NOMO-1 treated with dmso at 0.1 percent for 144 hours (cell line): ENCODE results near the gene NFE2L3.
"Not testable (repeated sequence)": the region's sequence is repeated elsewhere in the genome, so short reads cannot be mapped to it uniquely, and the experiment has no call there.

Experiments
- DNase-seq: peaks from one replicate; lab custom pipeline; 2025; ENCODE audit not compliant: unreplicated experiment; lab: John Stamatoyannopoulos, UW

NFE2L3 gene

DNA sequence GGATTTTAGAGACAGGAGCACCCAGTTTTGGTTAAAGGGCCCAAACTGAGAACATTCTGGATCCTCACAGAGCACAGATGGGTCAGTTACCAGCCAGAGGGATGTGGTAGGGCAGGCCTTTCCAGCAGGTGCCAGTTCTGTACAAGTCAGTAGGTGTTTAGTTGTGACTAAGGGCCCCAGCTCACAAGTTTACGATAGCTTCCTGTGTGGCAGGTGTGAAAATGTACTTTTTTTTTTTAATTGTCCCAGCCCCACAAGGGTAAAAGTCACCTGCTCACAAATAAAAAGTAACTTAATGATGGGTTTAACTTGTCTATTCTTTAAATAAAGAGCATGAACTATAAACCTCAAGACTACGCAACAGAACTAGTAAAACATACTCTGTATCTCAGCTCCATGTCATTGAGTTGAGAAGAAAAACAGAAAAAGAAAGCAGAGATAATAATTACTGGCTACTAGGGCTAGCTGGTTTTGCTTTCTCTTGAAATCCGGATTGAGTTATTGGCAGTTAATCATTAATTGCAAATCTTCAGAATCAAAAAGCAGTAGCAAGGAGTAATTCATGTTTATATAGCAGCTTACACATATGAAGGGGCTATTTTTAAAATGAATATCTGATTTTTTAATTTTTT is 15.4 kb downstream of the NFE2L3 start:
- no peak for DNase-seq

DNA sequence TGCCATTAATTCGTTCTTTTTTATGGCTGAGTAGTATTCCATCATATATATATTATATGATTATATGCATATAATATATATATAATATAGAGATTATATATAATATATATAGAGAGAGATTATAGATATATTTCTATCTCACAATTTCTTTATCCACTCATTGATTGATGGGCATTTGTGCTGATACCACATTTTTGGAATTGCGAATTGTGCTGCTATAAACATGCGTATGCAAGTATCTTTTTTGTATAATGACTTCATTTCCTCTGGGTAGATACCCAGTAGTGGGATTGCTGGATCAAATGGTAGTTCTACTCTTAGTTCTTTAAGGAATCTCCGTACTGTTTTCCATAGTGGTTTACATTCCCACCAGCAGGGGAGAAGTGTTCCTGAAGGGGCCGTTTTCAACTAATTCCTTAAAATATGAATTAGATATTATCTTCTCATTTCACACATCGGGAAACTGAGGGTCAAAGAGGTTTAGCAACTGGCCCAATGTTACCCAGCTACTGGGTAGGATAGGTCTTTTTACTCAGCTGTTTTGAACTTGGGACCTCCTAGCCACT is 16.5 kb downstream of the NFE2L3 start:
- DNase-seq, result no peak

GRCh38 chr7:26169271-26169670 is 17.3 kb downstream of the NFE2L3 start:
- no peak for DNase-seq

GRCh38 chr7:26170663-26171062 is 18.7 kb downstream of the NFE2L3 start:
- DNase-seq, result no peak

DNA sequence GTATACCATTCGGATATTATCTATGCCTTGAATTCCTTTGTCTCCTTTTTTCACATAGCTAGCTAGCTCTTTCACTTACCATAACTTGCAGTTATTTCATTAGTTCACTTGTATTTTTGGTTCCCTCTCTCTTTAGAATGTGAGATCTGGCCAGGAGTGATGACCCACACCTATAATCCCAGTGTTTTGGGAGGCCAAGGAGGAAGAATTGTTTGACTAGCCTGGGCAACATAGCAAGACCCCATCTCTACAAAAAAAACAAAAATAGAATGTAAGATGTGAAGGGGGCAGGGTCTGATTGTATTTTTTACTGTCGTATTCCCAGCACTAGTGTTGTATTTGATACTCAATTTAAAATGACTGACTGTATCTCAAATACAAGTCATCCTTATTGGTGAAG is 19.6 kb downstream of the NFE2L3 start:
- DNase-seq, result no peak

GRCh38 chr7:26172048-26172447 is 20.1 kb downstream of the NFE2L3 start:
- no peak for DNase-seq

GRCh38 chr7:26175903-26176302 is 23.9 kb downstream of the NFE2L3 start:
- DNase-seq, result not testable (repeated sequence)

GRCh38 chr7:26176696-26177095 is 24.7 kb downstream of the NFE2L3 start:
- DNase-seq, result not testable (repeated sequence)

- not testable (repeated sequence) for DNase-seq
Measured at GRCh38 chr7:26177269-26177668, 25.3 kb downstream of the NFE2L3 start.

DNA sequence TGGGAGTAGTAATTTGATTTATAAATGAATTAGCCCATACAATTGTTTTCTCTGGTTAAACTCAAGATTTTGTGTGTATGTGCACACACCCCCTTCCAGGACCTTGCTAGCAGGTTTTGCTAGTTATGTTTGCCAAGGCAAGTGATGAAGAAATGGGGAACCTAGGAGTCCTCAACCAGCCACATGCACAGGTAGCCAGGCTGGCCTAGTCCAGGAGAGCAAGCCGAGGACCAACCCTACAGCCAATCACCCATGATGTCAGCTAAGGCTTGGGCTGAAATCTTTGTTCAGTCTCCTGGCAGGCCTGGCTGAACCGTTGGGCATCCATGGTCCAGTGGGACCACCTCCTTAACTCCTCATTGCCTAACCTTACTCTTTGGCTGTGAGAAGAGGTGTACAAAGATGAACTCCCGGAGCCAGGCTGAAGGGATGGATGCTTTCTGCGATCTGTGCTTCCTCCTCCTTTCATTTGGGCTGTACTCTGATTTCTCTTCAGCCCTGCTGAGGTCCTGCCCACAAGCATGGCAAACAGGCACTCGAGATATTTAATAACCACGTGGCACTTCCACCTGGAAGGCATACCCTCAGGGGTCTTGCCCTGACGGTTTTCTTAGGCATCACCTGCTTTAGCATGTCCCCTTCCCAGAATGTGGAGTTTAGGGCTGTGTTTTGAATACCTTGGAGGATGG is 26.4 kb downstream of the NFE2L3 start:
- no peak for DNase-seq

DNA sequence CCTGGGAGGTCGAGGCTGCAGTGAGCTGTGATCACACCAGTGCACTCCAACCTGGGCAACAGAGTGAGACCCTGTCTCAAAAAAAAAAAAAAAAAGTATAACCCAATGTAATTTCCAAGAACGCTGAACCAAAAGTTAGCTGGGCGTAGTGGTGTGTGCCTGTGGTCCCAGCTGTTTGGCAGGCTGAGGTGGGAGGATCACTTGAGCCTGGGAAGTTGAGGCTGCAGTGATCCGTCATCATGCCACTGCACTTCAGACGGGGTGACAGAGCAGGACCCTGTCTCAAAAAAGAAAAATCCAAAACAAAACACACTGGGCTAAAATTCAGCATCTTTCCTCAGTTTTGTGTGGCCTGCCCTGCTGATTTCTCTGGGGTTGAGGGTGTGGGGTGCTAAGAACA is 27.4 kb downstream of the NFE2L3 start:
- no peak for DNase-seq

DNA sequence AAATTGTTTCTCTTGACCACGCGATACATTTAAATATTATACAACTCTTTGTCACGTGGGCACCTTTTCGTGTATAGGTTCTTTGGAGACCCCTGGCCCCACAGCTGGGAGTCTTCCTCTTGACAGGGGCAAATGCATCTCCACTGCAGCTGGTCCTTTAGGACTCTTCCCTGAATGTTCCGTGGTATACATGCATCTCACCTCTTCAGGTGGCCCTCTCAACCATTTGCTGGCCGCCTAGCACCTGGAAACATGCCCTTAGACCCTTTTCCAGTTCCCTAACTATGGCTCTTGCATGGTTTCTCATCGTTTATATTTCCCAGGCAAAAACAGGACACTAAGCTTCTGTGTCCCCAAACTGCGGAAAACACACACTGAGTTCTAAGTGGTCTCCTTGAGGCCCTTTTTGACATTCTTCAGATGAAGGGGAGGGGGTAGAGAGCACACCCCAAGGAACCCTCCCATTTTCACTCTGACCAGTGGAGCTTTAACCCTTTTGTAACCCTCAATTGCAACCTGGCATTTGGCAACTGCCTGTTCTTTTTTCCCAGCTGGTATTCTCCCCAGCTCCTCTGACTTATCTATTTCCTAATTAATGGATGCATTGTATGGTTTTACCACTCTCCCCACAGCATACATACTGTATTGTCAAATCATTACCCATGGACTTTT is 28.0 kb downstream of the NFE2L3 start:
- DNase-seq, result no peak

GRCh38 chr7:26180792-26181198 is 28.8 kb downstream of the NFE2L3 start:
- DNase-seq, result no peak

GRCh38 chr7:26181474-26182227 is 29.7 kb downstream of the NFE2L3 start:
- DNase-seq, result no peak

DNA sequence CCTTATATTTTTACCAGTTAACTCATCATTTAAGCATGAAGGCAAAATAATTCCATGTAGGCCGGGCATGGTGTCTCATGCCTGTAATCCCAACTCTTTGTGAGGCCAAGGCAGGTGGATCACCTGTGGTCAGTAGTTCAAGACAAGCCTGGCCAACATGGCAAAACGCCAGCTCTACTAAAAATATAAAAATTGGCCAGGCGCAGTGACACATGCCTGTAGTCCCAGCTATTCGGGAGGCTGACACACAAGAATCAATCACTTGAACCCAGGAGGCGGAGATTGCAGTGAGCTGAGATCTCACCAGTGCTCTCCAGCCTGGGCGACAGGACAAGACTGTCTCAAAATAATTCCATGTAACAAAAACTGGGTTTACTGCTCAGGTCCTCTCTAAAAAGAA is 30.3 kb downstream of the NFE2L3 start:
- DNase-seq, result no peak

GRCh38 chr7:26182706-26183105 is 30.7 kb downstream of the NFE2L3 start:
- no peak for DNase-seq

DNA sequence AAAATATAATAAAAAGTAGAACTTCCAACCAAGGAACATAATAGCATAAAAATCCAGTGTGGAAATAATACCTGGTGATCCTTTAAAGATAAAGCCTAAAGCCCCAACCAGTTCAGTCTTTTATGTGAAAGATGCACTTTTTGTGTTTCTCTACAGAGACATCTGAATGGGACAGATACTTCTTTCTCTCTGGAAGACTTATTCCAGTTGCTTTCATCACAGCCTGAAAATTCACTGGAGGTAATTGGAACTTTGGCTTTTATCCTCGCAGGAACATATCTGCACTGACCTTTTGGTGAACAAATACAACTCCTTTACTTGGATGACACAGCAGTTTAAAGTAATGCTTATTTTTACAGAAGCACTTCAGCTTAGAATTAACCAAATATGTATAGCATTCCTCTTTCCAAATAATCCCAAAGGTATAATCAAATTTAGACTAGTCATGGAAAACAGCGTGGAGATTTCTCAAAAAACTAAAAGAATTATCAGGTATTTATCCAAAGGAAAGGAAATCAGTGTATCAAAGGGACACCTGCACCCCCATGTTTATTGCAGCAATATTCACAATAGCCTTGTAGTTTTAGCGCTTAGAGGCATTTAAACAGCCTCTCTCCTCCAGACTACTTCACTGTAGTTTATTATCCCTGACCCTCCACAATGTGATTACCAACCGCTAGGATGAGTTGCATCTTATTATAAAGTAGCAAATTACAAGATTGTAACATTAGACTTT is 31.7 kb downstream of the NFE2L3 start:
- no peak for DNase-seq

- not testable (repeated sequence) for DNase-seq
Measured at GRCh38 chr7:26184281-26185101, 32.5 kb downstream of the NFE2L3 start.

- DNase-seq, result no peak
Measured at GRCh38 chr7:26185131-26185843, 33.3 kb downstream of the NFE2L3 start.
